DOHH2 (cell line): ENCODE results near the gene CCM2.

Experiments used
- H3F3A ChIP-seq: fragments of 200-600 bp; sonication (generic), shearing (Covaris generic); 2 replicates; pipeline ENCODE4 v1.6.0; 2016; ENCODE audit warnings: antibody characterized with exemption, mild to moderate bottlenecking; ENCODE audit not compliant: control insufficient read depth, insufficient read depth
- H3K27ac ChIP-seq: fragments of 200-600 bp; sonication (generic); 2 replicates; pipeline ENCODE4 v1.5.1; 2014; ENCODE audit warnings: low read depth, mild to moderate bottlenecking, low read length, moderate library complexity
- H3K27me3 ChIP-seq: fragments of 200-600 bp; sonication (generic); 2 replicates; pipeline ENCODE4 v1.6.1; 2014; ENCODE audit warnings: mild to moderate bottlenecking, low read length, mixed read lengths; ENCODE audit not compliant: control insufficient read depth
- H3K36me3 ChIP-seq: fragments of 200-600 bp; sonication (generic); 2 replicates; pipeline ENCODE4 v1.6.1; 2014; ENCODE audit warnings: mild to moderate bottlenecking, low read length, moderate library complexity, mixed read lengths; ENCODE audit not compliant: control insufficient read depth
- H3K4me1 ChIP-seq: fragments of 200-600 bp; sonication (generic); 2 replicates; pipeline ENCODE4 v1.6.1; 2014; ENCODE audit warnings: mild to moderate bottlenecking, low read length, mixed read lengths; ENCODE audit not compliant: control insufficient read depth
- H3K4me2 ChIP-seq: fragments of 200-600 bp; sonication (generic); 2 replicates; pipeline ENCODE4 v1.6.0; 2014; ENCODE audit warnings: mild to moderate bottlenecking, low read length, moderate library complexity
- H3K4me3 ChIP-seq: fragments of 200-600 bp; sonication (generic); 2 replicates; pipeline ENCODE4 v1.5.1; 2014; ENCODE audit warnings: mild to moderate bottlenecking, low read length, mixed read lengths
- H3K79me2 ChIP-seq: fragments of 200-600 bp; sonication (generic); 2 replicates; pipeline ENCODE4 v1.6.1; 2014; ENCODE audit warnings: mild to moderate bottlenecking, low read length, mixed read lengths; ENCODE audit not compliant: control insufficient read depth
- H3K9me2 ChIP-seq: fragments of 200-600 bp; sonication (generic); replicated peaks from 2 replicates; pipeline ENCODE4 v1.6.1; 2014; ENCODE audit warnings: mild to moderate bottlenecking, low read length, mixed read lengths; ENCODE audit not compliant: control insufficient read depth
- H3K9me3 ChIP-seq: fragments of 200-600 bp; sonication (generic); 2 replicates; pipeline ENCODE4 v1.6.1; 2014; ENCODE audit warnings: antibody characterized with exemption, low read length, mixed read lengths; ENCODE audit not compliant: control insufficient read depth, insufficient read depth
- H4K20me1 ChIP-seq: fragments of 200-600 bp; sonication (generic); 2 replicates; pipeline ENCODE4 v1.6.0; 2014; ENCODE audit warnings: low read depth, mild to moderate bottlenecking, antibody characterized with exemption, low read length, moderate library complexity; ENCODE audit not compliant: control insufficient read depth, insufficient read depth
- CTCF ChIP-seq: fragments of 200-600 bp; sonication (generic); IDR thresholded peaks from one replicate; pipeline ENCODE4 v1.5.1; 2014; ENCODE audit warnings: antibody characterized with exemption, mild to moderate bottlenecking, low read depth, low read length; ENCODE audit not compliant: poor library complexity, severe bottlenecking
- EZH2phosphoT487 ChIP-seq: fragments of 200-600 bp; sonication (generic); IDR thresholded peaks from 2 replicates; pipeline ENCODE4 v1.6.1; 2017; ENCODE audit warnings: borderline replicate concordance, mild to moderate bottlenecking, antibody characterized with exemption, low read length, moderate library complexity, mixed read lengths

CCM2 gene

GRCh38 chr7:45003789-45004188 is 3.8 kb downstream of the CCM2 start:
- peaks cover 88% of the 10 kb centered on the region for H3K79me2 ChIP-seq
- H3K36me3 ChIP-seq = peaks cover 69% of the 10 kb centered on the region
- peaks cover 31% of the 10 kb centered on the region for H4K20me1 ChIP-seq
- H3K9me3 ChIP-seq = no peaks in the 10 kb centered on the region
- no peaks in the 10 kb centered on the region for H3K27me3 ChIP-seq
- H3K27ac ChIP-seq = peak overlapping the region; percentile 92
- peak overlapping the region; percentile 13; the same call in 1 of the 2 replicates for H3K4me3 ChIP-seq
- no peaks in the 10 kb centered on the region for H3K9me2 ChIP-seq
- peak overlapping the region; percentile 78 for H3K4me2 ChIP-seq
- peaks cover 21% of the 10 kb centered on the region for H3F3A ChIP-seq
- peaks cover 77% of the 10 kb centered on the region for H3K4me1 ChIP-seq
- no peak for TF ChIP-seq CTCF
- no peak for TF ChIP-seq EZH2phosphoT487

- no peaks in the 10 kb centered on the region for H3K27me3 ChIP-seq
- H3K9me2 ChIP-seq = no peaks in the 10 kb centered on the region
- H3K36me3 ChIP-seq = peaks cover 80% of the 10 kb centered on the region
- peaks cover 31% of the 10 kb centered on the region for H4K20me1 ChIP-seq
- H3K79me2 ChIP-seq = peaks cover 99% of the 10 kb centered on the region
- H3F3A ChIP-seq = peaks cover 10% of the 10 kb centered on the region
- H3K4me1 ChIP-seq = peaks cover 60% of the 10 kb centered on the region
- peak overlapping the region; percentile 39 for H3K27ac ChIP-seq
- H3K4me2 ChIP-seq = peak overlapping the region; percentile 35
- TF ChIP-seq EZH2phosphoT487 = no peak
- TF ChIP-seq CTCF = no peak
- 0 out of 2 replicates have a peak overlapping the region, but pooled peaks have one; percentile 3 for H3K4me3 ChIP-seq
- H3K9me3 ChIP-seq = no peaks in the 10 kb centered on the region
These were observed 7.1 kb downstream of the CCM2 start for GRCh38 chr7:45007106-45007505.

- no peaks in the 10 kb centered on the region for H3K27me3 ChIP-seq
- peaks cover 54% of the 10 kb centered on the region for H3K4me1 ChIP-seq
- H3K4me2 ChIP-seq = peak overlapping the region; percentile 35
- H3K36me3 ChIP-seq = peaks cover 80% of the 10 kb centered on the region
- H3K9me3 ChIP-seq = no peaks in the 10 kb centered on the region
- peaks cover 10% of the 10 kb centered on the region for H3F3A ChIP-seq
- 0 out of 2 replicates have a peak overlapping the region, but pooled peaks have one; percentile 3 for H3K4me3 ChIP-seq
- TF ChIP-seq EZH2phosphoT487 (no peak), CTCF (no peak)
- peak overlapping the region; percentile 39 for H3K27ac ChIP-seq
- peaks cover 99% of the 10 kb centered on the region for H3K79me2 ChIP-seq
- H4K20me1 ChIP-seq = peaks cover 25% of the 10 kb centered on the region
- no peaks in the 10 kb centered on the region for H3K9me2 ChIP-seq
These were observed 7.7 kb downstream of the CCM2 start for GRCh38 chr7:45007571-45008328.
